ENCODE data around the gene ACTG1. TPM values are rescaled to one million over a fixed set of nuclear protein-coding genes. Genes with fewer than 3 reads are reported as not detected.

The ACTG1 gene
- total RNA-seq, 1 experiment from 2014 or later: 4,160 TPM

DNA sequence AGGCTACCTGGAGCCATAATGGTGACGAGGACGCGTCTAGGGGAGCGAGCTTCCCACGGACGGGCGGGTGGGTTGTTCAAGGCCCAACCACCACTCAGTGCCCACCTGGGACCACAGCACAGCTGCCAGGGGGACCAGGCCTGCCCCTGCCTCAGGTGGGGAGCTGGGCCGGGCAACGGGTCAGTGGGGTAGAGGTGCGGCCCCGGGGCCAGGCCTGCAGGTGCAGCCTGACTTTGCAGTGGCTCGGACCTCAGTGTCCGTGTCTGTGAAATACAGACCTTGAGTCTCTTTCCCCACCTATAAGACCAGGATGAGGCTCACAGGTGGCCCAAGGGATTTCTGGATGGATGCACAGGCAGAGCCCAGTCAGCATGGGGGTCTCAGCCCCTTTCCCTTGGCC lies 43.3 kb downstream of the ACTG1 start:
- H2BK120ac ChIP-seq (ENCODE audit: low read depth, low read length, poor library complexity, severe bottlenecking): no peak overlapping the region
- Mint-ChIP-seq H3K4me3 (no peak overlapping the region), H3K9me3 (no peaks in the 10 kb centered on the region), H3K36me3 (ENCODE audit: insufficient read depth in 1 of 3, low read depth in 3 of 3) (no peaks in the 10 kb centered on the region; a peak in 2 of 7 replicates), H3K27ac (no peak overlapping the region), H3K27me3 (ENCODE audit: low read depth) (peaks cover 8% of the 10 kb centered on the region), H3K4me1 (peaks cover 0 to 8% of the 10 kb centered on the region in 2 experiments; a peak in 1 of 4 replicates)
- H2BK15ac ChIP-seq (ENCODE audit: low read depth, low read length): no peak overlapping the region
- no peak overlapping the region for H2BK5ac ChIP-seq (ENCODE audit: insufficient read length, low read length)
- H4K20me1 ChIP-seq (ENCODE audit: control insufficient read depth, insufficient read depth, insufficient read length): no peaks in the 10 kb centered on the region
- no peaks in the 10 kb centered on the region for H3K79me1 ChIP-seq (ENCODE audit: insufficient read depth, low read depth, low read length, poor library complexity, severe bottlenecking)
- no peak overlapping the region for H3K4ac ChIP-seq (ENCODE audit: low read depth, low read length)
- no peaks in the 10 kb centered on the region for H3K79me2 ChIP-seq (ENCODE audit: insufficient read depth, low read length)
- no peak overlapping the region for H3K9ac ChIP-seq (ENCODE audit: extremely low read depth, insufficient read length, low read length)
- H2BK20ac ChIP-seq (ENCODE audit: low read depth, low read length, poor library complexity, severe bottlenecking): no peak overlapping the region
- TF ChIP-seq, protein P1, sequence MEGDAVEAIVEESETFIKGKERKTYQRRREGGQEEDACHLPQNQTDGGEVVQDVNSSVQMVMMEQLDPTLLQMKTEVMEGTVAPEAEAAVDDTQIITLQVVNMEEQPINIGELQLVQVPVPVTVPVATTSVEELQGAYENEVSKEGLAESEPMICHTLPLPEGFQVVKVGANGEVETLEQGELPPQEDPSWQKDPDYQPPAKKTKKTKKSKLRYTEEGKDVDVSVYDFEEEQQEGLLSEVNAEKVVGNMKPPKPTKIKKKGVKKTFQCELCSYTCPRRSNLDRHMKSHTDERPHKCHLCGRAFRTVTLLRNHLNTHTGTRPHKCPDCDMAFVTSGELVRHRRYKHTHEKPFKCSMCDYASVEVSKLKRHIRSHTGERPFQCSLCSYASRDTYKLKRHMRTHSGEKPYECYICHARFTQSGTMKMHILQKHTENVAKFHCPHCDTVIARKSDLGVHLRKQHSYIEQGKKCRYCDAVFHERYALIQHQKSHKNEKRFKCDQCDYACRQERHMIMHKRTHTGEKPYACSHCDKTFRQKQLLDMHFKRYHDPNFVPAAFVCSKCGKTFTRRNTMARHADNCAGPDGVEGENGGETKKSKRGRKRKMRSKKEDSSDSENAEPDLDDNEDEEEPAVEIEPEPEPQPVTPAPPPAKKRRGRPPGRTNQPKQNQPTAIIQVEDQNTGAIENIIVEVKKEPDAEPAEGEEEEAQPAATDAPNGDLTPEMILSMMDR (conservative IDR thresholded peaks at IDR 0.05): no peak
- no peak overlapping the region for H3K23ac ChIP-seq (ENCODE audit: insufficient read length, low read depth, low read length)
- H4K91ac ChIP-seq (ENCODE audit: insufficient read length, low read depth, low read length): no peak overlapping the region
- H3K27ac ChIP-seq (ENCODE audit: insufficient read length, low read depth, low read length): no peak overlapping the region
- DNase-seq: no peak
- no peak overlapping the region for H3T11ph ChIP-seq (ENCODE audit: low read length)
- no peak overlapping the region for H3K14ac ChIP-seq (ENCODE audit: insufficient read depth, low read length)
- no CpG with 5 or more reads among the region's 13 CpGs for WGBS (ENCODE audit: extremely low coverage, insufficient read length, low lambda C conversion rate)
- no peak overlapping the region for H3K4me2 ChIP-seq (ENCODE audit: insufficient read depth, insufficient read length, low read length)
- no peak overlapping the region for H2AFZ ChIP-seq (ENCODE audit: low read length)
- no peaks in the 10 kb centered on the region for H3K9me3 ChIP-seq (ENCODE audit: control insufficient read depth, low read depth, low read length)
- H2BK12ac ChIP-seq (ENCODE audit: insufficient read length, low read depth, low read length): no peak overlapping the region
- H3K18ac ChIP-seq (ENCODE audit: insufficient read length, low read depth, low read length): no peak overlapping the region
- H3K27me3 ChIP-seq (ENCODE audit: insufficient read depth, low read length): no peaks in the 10 kb centered on the region
- H4K5ac ChIP-seq (ENCODE audit: insufficient read length, low read depth, low read length): no peak overlapping the region
- peaks cover 3% of the 10 kb centered on the region for H3K23me2 ChIP-seq (ENCODE audit: insufficient read length, low read depth, low read length, poor library complexity, severe bottlenecking)
- H2AK5ac ChIP-seq (ENCODE audit: insufficient read length, low read length): no peak overlapping the region
- no peak overlapping the region for H4K8ac ChIP-seq (replicated peaks; ENCODE audit: insufficient read length, low read depth, low read length)
- H3K4me1 ChIP-seq (ENCODE audit: insufficient read depth, low read length): no peaks in the 10 kb centered on the region
- H3K56ac ChIP-seq (ENCODE audit: insufficient read length, low read depth, low read length): no peak overlapping the region

Measured in H9 (cell line).